ENCODE data around the gene CNOT11. TPM values are rescaled to one million over a fixed set of nuclear protein-coding genes. Genes with fewer than 3 reads are reported as not detected.

Gene CNOT11
- total RNA-seq, 6 experiments from 2014 or later: 17.0 to 28.5 (median 21.5) TPM

DNA sequence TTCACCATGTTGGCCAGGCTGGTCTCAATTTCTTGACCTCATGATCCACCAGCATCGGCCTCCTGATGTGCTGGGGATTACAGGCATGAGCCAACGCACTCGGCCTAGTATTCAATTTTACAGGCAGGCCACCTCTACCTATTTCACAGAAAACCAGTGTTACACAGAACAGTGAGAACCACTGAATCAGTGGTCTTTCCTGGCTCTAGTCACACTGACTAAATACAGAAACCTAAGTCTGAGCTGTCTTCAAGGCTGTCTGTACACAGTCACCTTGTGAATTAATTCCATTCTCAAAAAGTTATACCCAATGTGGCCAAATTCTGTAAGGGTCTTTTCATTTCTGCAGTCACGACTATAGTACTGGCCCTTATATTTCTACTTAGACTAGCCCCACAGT is 52.3 kb downstream of the CNOT11 start:
- ATAC-seq (no peak), DNase-seq (no peak)
- 61% methylated on average over 3 of the region's 4 CpGs for WGBS (ENCODE audit: insufficient coverage, low coverage, low lambda C conversion rate, missing lambda C conversion rate)
- Histone ChIP-seq H3K9me3 (no peaks in the 10 kb centered on the region), H3K4me3 (no peak overlapping the region), H3K4me1 (peaks cover 0 to 53% (median 0%) of the 10 kb centered on the region in 4 donors), H3K27ac (no peak overlapping the region), H3K27me3 (no peaks in the 10 kb centered on the region), H3K36me3 (no peaks in the 10 kb centered on the region)
- TF ChIP-seq POLR2A (IDR thresholded peaks at IDR 0.05): no peak
- TF ChIP-seq, protein P1, sequence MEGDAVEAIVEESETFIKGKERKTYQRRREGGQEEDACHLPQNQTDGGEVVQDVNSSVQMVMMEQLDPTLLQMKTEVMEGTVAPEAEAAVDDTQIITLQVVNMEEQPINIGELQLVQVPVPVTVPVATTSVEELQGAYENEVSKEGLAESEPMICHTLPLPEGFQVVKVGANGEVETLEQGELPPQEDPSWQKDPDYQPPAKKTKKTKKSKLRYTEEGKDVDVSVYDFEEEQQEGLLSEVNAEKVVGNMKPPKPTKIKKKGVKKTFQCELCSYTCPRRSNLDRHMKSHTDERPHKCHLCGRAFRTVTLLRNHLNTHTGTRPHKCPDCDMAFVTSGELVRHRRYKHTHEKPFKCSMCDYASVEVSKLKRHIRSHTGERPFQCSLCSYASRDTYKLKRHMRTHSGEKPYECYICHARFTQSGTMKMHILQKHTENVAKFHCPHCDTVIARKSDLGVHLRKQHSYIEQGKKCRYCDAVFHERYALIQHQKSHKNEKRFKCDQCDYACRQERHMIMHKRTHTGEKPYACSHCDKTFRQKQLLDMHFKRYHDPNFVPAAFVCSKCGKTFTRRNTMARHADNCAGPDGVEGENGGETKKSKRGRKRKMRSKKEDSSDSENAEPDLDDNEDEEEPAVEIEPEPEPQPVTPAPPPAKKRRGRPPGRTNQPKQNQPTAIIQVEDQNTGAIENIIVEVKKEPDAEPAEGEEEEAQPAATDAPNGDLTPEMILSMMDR (IDR thresholded peaks at IDR 0.05): no peak
- intact Hi-C loops (cut with DNase I): no loop called here

DNA sequence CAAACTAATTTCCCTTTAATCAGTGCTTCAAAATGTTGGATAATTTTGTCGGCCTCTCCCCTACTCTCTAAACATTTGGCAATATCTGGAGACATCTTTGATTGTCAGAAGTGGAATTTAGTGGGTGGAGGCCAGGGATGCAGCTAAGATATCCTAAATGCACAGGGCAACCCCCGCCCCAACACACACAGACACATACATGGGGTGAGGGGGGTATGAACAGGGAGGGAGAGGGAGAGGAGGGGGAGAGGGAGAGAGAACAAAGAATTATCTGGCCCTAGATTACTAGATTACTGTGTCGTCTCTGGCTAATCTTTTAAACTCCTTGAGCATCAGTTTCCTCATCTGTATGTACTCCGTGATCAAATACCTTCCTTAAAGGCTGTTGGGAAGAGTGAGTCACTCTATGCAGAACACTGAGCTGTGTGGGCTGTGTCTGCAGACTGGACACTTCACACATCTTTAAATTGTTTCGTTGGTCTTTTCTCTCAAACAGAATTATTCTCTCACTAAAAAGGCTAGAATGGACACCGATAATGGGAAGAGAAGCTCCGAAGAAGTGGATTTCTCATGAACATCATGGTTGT is 52.9 kb downstream of the CNOT11 start:
- peak overlapping the region in 2 of 3 donors; percentile 93 to 94 for H3K27ac ChIP-seq

DNA sequence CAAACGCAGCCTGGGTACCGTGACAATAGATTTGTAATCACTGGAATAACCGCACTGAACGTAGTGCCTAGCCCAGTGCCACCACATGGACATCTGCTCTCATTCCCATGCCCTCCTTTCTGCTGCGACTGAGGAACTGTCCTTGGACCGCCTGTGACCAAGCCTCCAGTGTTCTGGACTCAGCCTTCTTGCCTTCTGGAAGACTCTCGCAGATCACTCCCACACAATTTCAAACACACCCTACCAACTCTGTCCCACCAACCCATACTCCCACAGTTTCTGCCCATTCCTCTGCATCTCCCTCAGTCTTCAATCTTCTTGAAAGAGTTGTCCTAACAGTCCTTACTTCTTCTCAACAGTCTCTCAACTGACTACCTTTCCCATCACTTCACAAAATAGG is 53.7 kb downstream of the CNOT11 start:
- TF ChIP-seq, protein P1 (IDR thresholded peaks at IDR 0.05): no peak
- no peak for TF ChIP-seq POLR2A (IDR thresholded peaks at IDR 0.05)
- no peak for ATAC-seq
- DNase-seq: no peak
- Histone ChIP-seq H3K4me1 (peaks cover 0 to 49% (median 0%) of the 10 kb centered on the region in 4 donors), H3K27me3 (no peaks in the 10 kb centered on the region), H3K4me3 (peak overlapping the region; percentile 85 to 97 (median 94)), H3K9me3 (no peaks in the 10 kb centered on the region), H3K27ac (peak overlapping the region; percentile 93 to 99 (median 94)), H3K36me3 (no peaks in the 10 kb centered on the region)
- WGBS (ENCODE audit: insufficient coverage, low coverage, low lambda C conversion rate, missing lambda C conversion rate): 12% methylated on average over 7 of the region's 7 CpGs
- intact Hi-C loops (cut with DNase I): no loop called here

More for the DNA sequence above, 52.9 kb downstream of the CNOT11 start:
- TF ChIP-seq, protein P1 (IDR thresholded peaks at IDR 0.05): no peak
- TF ChIP-seq POLR2A (IDR thresholded peaks at IDR 0.05): no peak
- Histone ChIP-seq H3K4me3 (peak overlapping the region in 2 of 3 donors; percentile 94 to 97), H3K36me3 (no peaks in the 10 kb centered on the region), H3K27me3 (no peaks in the 10 kb centered on the region), H3K9me3 (no peaks in the 10 kb centered on the region), H3K4me1 (peaks cover 0 to 54% (median 0%) of the 10 kb centered on the region in 4 donors)
- no peak for DNase-seq
- 64% methylated on average over 7 of the region's 7 CpGs for WGBS (ENCODE audit: insufficient coverage, low coverage, low lambda C conversion rate, missing lambda C conversion rate)
- intact Hi-C loops (cut with DNase I): no loop called here
- no peak for ATAC-seq

DNA sequence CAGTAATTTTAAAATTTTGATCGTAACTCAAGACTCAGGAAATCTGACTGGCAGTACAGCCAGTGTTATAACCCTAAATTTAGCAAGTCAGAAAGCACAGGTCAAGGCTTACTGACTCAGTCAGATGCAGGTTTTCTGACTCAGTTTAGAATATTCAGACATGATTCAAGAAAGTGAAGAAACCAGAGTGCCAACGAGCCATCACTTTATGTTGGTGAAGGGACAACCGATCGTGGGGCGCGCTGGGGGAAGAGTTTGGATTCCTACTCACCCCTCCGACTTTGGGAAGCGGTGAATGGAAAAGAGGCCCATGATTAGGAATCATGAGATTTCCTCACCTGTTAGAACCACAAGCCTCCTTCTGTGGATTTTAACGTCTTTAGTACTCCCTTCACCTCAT is 54.8 kb downstream of the CNOT11 start:
- 5% methylated on average over 9 of the region's 9 CpGs for WGBS (ENCODE audit: insufficient coverage, low coverage, low lambda C conversion rate, missing lambda C conversion rate)
- DNase-seq: no peak
- Histone ChIP-seq H3K9me3 (no peaks in the 10 kb centered on the region), H3K27ac (peak overlapping the region; percentile 93 to 99 (median 94)), H3K4me3 (peak overlapping the region; percentile 85 to 97 (median 94)), H3K27me3 (no peaks in the 10 kb centered on the region), H3K36me3 (no peaks in the 10 kb centered on the region), H3K4me1 (peaks cover 0 to 42% (median 0%) of the 10 kb centered on the region in 4 donors)
- intact Hi-C loops (cut with DNase I): no loop called here
- ATAC-seq: no peak
- TF ChIP-seq, protein P1 (IDR thresholded peaks at IDR 0.05): no peak
- TF ChIP-seq POLR2A (IDR thresholded peaks at IDR 0.05): no peak

Data from right lobe of liver (tissue), 6 donors.